Smooth muscle cell of the pulmonary artery (primary cell): ENCODE results near the gene ALG5. TPM values are rescaled to one million over a fixed set of nuclear protein-coding genes. Genes with fewer than 3 reads are reported as not detected.

Experiments
- total RNA-seq: library from RNA; depleted of rRNA; stranded (reverse); fragments of >200 nt; gene quantifications from 2 replicates; pipeline ENCODE4 v1.2.3, GENCODE V29; 2014

The ALG5 gene
- total RNA-seq, result 20.2 and 29.7 TPM in 2 replicates

GRCh38 chr13:36999054-36999714, at the start of gene ALG5:
Gene ALG5 (minus strand): TSS chr13:36999340. CDS start chr13:36999300, 40 bp downstream.

GRCh38 chr13:36919833-36920615, 79.1 kb downstream of the ALG5 start, which contains the start of gene SMAD9:
Gene SMAD9 (minus strand): TSS chr13:36920238. CDS start chr13:36879689, 40,549 bp downstream.

Other genes starting within 250 kb of the ALG5 start
- gene RFXAP, start 180.1 kb downstream of the ALG5 start, total RNA-seq, result 1.8 TPM in 2 replicates
- 3.8 and 8.3 TPM in 2 replicates for gene SMAD9, start 79.1 kb downstream of the ALG5 start, total RNA-seq
- gene EXOSC8, start 1.4 kb upstream of the ALG5 start, total RNA-seq, result 15.6 and 17.9 TPM in 2 replicates
- 35.6 and 36.2 TPM in 2 replicates for gene SUPT20H, start 60.3 kb upstream of the ALG5 start, total RNA-seq
- gene CSNK1A1L, start 106.3 kb upstream of the ALG5 start, total RNA-seq, result not detected in 2 replicates